ENCODE measurements around the gene ZNF639.

The ZNF639 gene

GRCh38 chr3:179318876-179319275 lies 4.0 kb upstream of the ZNF639 start:
- DNase-seq: no peak

- peak; percentile 35 to 36 for DNase-seq
Observed at GRCh38 chr3:179321668-179322285, 1.1 kb upstream of the ZNF639 start.

- DNase-seq: peak; percentile 31 to 45
Observed at GRCh38 chr3:179323197-179324110, 623 bp downstream of the ZNF639 start.

GRCh38 chr3:179324270-179324754 lies 1.5 kb downstream of the ZNF639 start:
- DNase-seq: peak; percentile 54 to 57

- no peak for DNase-seq
Observed at GRCh38 chr3:179330438-179330837, 7.6 kb downstream of the ZNF639 start.

GRCh38 chr3:179332240-179332639 lies 9.4 kb downstream of the ZNF639 start:
- DNase-seq: no peak

- DNase-seq: no peak
Observed at GRCh38 chr3:179333084-179333483, 10.3 kb downstream of the ZNF639 start.

GRCh38 chr3:179336345-179336929 lies 13.6 kb downstream of the ZNF639 start:
- DNase-seq: no peak

GRCh38 chr3:179347345-179348194 lies 24.7 kb downstream of the ZNF639 start, which contains the start of gene MFN1:
Gene MFN1 (plus strand): TSS chr3:179347709. CDS start chr3:179348852, 1,143 bp downstream.
- DNase-seq: peak; percentile 95 to 96

GRCh38 chr3:179348325-179349013 lies 25.6 kb downstream of the ZNF639 start:
- DNase-seq: peak; percentile 15 to 31

- no peak for DNase-seq
Observed at GRCh38 chr3:179355996-179356395, 33.2 kb downstream of the ZNF639 start.

GRCh38 chr3:179363332-179363731 lies 40.5 kb downstream of the ZNF639 start:
- no peak for DNase-seq

GRCh38 chr3:179369621-179370020 lies 46.8 kb downstream of the ZNF639 start:
- DNase-seq: no peak

- peak in 1 of 2 experiments; percentile 12 for DNase-seq
Observed at GRCh38 chr3:179373938-179374337, 51.1 kb downstream of the ZNF639 start.

- DNase-seq: no peak
Observed at GRCh38 chr3:179375091-179375999, 52.5 kb downstream of the ZNF639 start.

- no peak for DNase-seq
Observed at GRCh38 chr3:179376474-179376873, 53.6 kb downstream of the ZNF639 start.
